GM18907 (cell line): ENCODE results near the gene AKR1D1.

Source experiments
- ATAC-seq: cut with Tn5 transposase; IDR thresholded peaks from one replicate; pipeline ENCODE4 v1.9.1; 2021; ENCODE audit warnings: mild to moderate bottlenecking, moderate library complexity; ENCODE audit not compliant: unreplicated experiment

The AKR1D1 gene

DNA sequence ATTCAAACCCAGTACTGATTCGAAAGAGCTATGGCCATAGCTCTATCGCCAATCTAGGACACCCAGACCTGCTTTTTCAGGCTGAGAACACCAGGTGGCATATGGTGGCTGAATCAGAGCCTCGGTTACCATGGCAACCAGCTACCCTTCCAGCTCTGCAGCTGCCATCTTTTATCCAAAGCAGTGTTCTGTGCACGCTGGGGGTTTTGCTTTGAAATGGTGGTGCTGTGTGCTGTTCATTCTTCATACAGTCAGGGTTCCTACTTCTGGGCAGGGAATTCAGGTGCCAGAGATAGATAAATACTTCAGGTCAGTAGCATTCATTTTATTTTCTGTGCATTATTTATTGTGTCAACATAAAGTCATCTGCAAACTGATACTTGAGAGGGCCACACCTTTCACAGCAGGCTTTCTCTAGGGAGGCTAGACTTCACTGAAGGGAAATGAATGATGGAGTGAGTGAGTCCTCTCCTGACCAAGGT lies 85.4 kb downstream of the AKR1D1 start:
- ATAC-seq, result peak; percentile 100

DNA sequence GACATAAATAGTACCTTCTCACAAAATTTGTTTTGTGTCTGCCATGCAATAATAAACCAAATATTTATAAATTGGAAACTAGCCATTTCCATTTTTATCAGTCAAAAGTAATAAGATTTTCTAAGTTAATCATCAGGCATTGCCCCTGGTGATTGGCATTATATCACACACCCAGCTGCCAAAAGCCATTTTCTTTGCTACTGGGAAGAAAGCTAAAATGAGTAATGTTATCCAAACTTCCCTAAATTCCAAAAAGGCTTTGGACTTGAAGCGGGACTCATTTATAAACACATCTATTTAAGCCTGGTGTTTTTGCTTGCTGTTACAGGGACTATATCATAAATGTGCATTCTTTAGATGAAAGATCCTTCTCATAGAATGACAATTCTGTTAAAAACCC lies 86.0 kb downstream of the AKR1D1 start:
- ATAC-seq, result no peak

DNA sequence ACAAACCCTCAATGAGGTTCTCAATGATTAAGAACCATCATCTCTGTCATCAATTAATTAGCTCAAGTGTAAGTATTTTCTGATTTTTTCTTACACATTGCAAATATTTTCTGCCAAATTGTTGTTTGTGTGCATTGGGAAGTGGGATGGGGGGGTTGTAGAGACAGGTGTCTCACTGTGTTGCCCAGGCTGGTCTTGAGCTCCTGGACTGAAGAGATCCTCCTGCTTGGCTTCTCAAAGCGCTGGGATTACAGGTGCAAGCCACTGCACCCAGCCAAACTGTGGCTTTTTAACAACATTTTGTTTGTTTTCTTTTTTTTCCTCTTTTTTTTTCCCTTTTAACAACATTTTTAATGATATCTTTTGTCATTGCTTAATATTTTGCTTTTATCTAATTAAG lies 87.5 kb downstream of the AKR1D1 start:
- ATAC-seq, result no peak

DNA sequence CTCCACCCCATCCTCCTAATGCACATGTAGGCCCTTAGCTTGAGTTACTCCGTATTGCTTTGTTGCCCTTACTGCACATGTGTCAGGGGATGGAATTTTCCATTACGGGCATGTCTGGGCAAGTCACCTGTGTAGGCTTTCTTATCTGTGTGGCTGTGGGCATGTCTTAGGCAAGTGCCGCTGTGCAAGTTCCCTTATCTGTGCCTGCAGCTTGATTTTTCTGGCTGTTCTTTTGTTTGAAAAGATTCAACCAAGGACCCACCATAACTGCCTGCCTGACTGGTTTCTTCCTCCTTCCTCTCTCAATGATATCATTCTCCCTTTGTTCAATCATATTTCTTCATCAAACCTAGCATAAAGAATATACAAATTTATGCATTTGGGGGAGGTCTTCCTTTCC lies 88.5 kb downstream of the AKR1D1 start:
- no peak for ATAC-seq

DNA sequence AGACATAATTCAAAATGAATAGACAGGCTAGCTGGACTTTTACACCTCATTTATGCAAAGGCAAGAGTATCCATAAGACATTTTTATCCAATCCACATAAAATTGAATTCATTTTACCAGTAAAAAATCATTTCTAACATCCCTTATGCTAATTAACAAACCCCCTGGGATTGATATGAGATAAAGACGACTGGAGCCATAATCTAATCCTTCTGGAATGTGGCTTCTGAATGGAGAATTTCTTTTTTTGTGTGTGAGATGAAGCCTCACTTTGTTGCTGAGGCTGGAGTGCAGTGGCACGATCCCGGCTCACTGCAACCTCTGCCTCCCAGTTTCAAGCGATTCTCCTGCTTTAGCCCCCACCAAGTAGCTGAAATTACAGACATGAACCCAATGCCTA lies 90.4 kb downstream of the AKR1D1 start:
- no peak for ATAC-seq

DNA sequence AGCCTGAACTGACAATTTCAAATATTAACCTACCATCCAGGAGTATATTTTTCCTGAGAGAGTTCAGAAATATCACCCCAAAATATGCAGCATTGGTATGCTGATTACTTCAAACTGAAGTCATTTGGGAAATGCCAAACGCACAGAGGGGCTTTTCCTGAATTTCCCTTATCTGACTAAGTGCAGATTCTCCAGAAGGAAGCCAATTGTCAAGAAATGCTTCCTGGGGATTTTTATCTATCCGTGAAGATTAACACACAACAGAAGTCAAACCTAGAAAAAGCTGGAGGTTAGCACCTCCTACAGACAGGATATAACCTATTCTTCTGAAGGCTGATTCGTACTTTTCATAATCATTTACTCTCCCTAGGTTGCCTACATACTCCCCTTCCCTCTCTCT lies 91.0 kb downstream of the AKR1D1 start:
- no peak for ATAC-seq

DNA sequence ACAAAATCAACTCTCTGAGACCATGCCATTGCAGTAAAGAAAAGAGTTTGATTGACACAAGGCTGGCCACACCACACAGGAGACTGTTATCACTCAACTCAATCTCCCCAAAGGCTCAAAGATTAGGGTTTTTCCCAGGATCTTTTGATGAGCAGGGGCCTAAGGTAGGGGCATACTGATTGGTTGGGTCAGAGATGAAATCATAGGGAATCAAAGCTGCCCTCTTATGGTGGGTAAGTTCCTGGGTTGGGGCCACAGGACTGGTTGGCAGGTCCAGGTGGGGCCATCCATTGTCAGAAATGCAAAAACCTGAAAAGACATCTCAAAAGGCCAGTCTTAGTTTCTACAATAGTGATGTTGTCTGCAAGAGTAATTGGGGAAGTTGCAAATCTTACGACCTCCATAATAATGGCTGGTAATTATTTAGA lies 91.6 kb downstream of the AKR1D1 start:
- ATAC-seq, result no peak
